IPS-NIHi11 (cell line): Measurements from ENCODE around the gene LRWD1.
"Not testable (repeated sequence)": the region's sequence is repeated elsewhere in the genome, so short reads cannot be mapped to it uniquely, and the experiment has no call there.

Source experiments
- DNase-seq: peaks from one replicate; pipeline ENCODE4 v3.0.0; 2012; ENCODE audit warnings: mixed read lengths, low spot score

Gene LRWD1

DNA sequence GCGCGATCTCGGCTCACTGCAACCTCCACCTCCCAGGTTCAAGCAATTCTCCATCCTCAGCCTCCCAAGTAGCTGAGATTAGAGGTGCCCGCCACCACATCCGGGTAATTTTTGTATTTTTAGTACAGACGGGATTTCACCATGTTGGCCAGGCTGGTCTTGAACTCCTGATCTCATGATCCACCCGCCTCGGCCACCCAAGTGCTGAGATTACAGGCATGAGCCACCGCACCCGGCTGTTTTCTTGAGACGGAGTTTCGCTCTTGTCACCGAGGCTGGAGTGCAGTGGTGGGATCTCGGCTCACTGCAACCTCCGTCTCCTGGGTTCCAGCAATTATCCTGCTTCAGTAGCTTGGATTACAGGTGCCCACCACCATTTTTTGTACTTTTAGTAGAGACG is 33.5 kb downstream of the LRWD1 start:
- not testable (repeated sequence) for DNase-seq

- not testable (repeated sequence) for DNase-seq
Observed at GRCh38 chr7:102503141-102503540, 38.4 kb downstream of the LRWD1 start.

GRCh38 chr7:102505298-102506185 is 40.8 kb downstream of the LRWD1 start:
- not testable (repeated sequence) for DNase-seq

DNA sequence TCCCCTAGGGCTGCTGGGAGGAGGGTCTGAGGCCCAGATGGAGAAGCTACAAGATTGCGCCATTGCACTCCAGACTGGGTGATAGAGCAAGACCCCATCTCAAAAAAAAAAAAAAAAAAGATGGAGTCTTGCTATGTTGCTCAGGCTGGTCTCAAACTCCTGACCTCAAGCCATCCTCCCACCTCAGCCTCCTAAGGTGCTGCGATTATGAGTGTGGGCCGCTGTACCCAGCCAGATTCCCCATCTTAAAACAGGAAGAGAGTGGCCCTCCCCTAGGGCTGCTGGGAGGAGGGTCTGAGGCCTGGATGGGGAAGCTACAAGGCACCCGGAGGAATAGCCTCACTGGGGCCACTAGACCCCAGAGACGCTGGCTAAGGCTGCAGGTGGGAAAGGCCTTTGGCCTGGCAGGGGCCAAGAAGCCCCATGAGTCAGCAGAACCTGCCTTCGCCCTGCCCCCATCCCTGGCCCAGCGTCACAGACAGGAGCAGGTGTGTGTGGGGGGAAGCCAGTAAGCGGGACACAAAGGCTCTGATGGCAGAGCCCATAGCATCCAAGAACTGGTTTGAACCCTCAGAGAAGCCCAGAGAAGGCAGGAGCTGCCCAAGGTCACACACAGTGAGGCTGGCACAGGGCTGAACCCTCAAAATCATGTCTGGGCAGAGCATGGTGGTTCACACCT is 42.8 kb downstream of the LRWD1 start:
- not testable (repeated sequence) for DNase-seq

DNA sequence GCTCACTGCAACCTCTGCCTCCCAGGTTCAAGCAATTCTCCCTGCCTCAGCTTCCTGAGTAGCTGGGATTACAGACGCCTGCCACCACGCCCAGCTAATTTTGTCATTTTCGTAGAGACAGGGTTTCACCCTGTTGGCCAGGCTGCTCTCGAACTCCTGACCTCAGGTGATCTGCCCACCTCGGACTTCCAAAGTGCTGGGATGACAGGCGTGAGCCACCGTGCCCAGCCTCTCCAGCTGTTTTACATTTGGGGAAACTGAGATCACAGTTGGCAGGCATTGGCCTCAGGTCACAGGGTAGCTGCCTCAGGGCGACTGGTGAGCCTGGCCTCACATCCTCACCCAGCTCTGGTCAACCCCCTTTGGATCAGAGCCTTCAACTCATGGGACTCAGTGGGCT is 45.8 kb downstream of the LRWD1 start:
- not testable (repeated sequence) for DNase-seq

DNA sequence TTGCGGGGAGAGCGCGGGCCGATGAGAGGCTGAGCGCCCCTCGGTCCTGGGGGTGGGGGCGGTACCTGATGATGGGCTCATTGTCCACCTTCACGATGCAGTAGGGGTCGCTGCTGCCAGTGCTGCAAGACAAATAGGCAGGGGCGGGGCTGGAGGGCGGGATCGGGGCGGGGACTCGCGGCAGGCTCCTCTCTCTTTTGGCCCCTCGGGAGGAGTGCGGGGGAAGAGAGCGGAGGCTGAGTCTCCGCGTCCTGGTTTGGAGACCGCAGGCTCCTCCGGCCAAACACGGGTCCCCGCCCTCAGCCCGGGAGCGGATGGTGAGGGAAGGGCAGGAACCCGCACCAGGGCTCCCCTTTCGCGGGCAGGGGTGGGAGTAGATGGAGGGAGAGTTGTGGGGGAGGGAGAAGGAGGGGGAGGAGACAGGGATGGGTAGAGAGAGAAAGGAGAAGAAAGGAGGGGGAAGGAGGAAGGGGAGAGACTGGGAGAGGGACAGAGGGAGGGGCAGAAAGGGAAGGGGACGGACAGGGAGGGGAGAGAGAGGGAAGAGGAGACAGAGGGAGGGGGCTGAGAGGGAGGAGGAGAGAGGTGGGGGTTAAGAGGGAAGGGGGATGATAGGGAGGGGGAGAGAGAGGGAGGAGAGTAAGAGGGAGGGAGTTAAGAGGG is 47.2 kb downstream of the LRWD1 start:
- DNase-seq: not testable (repeated sequence)

- not testable (repeated sequence) for DNase-seq
Observed at GRCh38 chr7:102512642-102513221, 47.9 kb downstream of the LRWD1 start.

DNA sequence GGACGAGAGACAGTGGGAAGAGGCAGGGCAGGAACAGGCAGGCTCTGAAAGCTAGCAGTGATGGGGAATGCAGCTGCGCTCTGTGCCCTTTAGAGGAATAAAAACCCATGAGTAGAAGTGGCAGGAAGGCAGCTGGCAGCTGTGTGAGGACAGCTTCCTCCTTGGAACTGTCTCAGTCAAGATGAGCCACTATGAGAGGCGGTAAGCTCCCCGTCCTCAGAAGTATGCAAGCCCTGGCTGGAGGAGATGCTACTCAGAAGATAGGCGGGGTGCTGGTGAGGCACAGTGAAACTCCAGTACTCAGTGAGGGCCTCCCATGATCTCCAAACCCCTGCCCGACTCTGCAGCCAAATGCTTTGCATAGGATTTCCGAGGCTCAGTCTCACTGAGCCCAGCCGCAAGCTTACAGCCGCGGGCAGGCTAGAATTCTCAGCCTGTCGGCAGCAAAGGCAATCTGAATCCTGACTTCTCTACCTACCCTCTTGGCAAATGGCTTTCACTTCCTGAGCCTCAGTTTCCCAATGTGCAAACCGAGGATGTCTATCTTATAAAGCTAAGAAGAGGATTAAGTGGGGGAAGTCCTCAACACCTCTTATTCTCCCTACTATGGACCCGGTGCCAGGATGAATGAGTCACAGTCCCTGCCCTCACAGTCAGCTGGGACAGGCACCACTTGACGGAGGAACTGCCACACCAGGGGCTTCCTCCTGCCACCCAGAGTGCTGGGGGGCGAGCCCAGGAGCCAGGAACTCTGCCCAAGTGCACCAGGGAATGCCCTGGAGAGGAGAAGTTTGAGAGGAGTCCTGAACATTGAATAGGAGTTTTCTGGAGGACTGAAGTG is 50.3 kb downstream of the LRWD1 start:
- DNase-seq: not testable (repeated sequence)

GRCh38 chr7:102515889-102516288 is 51.1 kb downstream of the LRWD1 start:
- DNase-seq: not testable (repeated sequence)

- not testable (repeated sequence) for DNase-seq
Observed at GRCh38 chr7:102516951-102517350, 52.2 kb downstream of the LRWD1 start.

DNA sequence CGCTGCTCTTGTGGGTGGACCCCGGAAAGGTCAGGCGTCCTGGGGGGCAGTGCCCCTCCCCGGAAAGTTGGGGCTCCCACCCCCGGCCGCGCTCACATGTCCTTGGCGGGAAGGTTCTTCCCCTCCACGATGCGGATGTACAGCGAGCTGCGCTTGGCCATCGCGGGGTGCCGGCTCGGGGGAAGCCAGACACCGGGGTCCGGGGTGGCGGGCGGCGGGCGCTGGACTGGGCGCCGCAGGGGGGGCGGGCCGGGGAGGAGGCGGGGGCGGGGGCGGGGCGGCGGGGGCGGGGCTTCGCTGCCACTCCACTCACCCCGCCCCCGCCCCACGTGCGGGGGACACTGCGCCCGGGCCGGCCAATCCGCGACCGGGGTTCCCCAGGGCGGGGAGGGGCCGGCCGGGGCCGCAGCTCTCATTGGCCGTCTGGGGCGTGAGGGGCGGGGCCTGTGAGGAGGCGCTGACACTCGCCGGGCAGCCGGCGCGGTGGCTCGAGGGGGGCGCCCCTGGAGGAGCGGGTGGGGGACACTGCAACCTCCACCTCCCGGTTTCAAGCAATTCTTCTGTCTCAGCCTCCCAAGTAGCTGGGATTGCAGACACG is 52.9 kb downstream of the LRWD1 start, which contains the start of gene RASA4B:
Gene RASA4B (minus strand): TSS at position 228 of the 598 bp plus-strand sequence. CDS start 67 bp downstream, at position 161.
- not testable (repeated sequence) for DNase-seq

DNA sequence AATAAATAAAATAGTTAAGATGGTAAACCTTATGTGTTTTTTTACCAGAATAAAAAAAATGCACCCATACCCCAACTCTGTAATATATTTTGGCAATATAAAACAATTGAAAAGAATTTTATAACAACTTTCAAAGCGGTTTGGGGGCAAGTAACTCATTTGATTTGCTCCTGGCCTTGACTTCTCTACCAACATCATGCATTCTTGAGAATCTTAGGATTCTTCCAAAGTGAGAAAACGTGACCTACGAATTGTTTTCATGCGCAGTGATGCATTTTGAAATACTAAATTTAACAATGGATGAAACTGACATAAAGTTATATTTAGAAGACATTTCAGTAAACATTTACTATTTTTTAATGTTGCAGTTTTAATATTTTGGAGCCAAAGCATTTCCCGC is 56.0 kb downstream of the LRWD1 start:
- DNase-seq: not testable (repeated sequence)
